CD4-positive, alpha-beta T cell (primary cell): Measurements from ENCODE around the gene TSHZ2. TPM values are rescaled to one million over a fixed set of nuclear protein-coding genes. Genes with fewer than 3 reads are reported as not detected.

ENCODE experiments used
- ATAC-seq: fragments of 200-7000 bp; cut with Tn5 transposase; one replicate; pipeline ENCODE4 v1.10.0; 2022; ENCODE audit warnings: mild to moderate bottlenecking; ENCODE audit not compliant: poor library complexity
- CTCF ChIA-PET: fragments of 350-600 bp; sonication (Branson Sonifier 250); formaldehyde crosslinking; loops from one replicate; lab custom pipeline; 2021; ENCODE audit warnings: antibody characterized with exemption, inconsistent platforms; lab: Charles Lee
- POLR2A ChIA-PET: fragments of 350-600 bp; sonication (Branson Sonifier 250); formaldehyde crosslinking; loops from one replicate; lab custom pipeline; 2021; ENCODE audit warnings: antibody characterized with exemption, inconsistent platforms; lab: Charles Lee
- DNase-seq, 14 experiments: peaks; one replicate each; pipeline ENCODE4 v3.0.0-alpha.2; 2013 to 2020; ENCODE audit warnings: mixed read lengths in 2 of 14
- H3K27ac ChIP-seq, 2 donors: one replicate each; pipeline versions ENCODE4 v1.5.1 to v1.7.0; 2013; ENCODE audit warnings: low read length in 2 of 2, low read depth in 1 of 2, mild to moderate bottlenecking in 1 of 2
- H3K27me3 ChIP-seq, 2 experiments: 1 replicate in 1 of 2; 2 replicates in 1 of 2; pipeline versions ENCODE4 v1.6.1 to v1.7.0; 2013; ENCODE audit warnings: low read length in 2 of 2, control low read depth in 1 of 2, mild to moderate bottlenecking in 1 of 2, moderate library complexity in 1 of 2; ENCODE audit not compliant: insufficient read depth in 2 of 2, control insufficient read depth in 1 of 2
- H3K36me3 ChIP-seq: one replicate; pipeline ENCODE4 v1.6.1; 2013; ENCODE audit warnings: low read length, control low read depth; ENCODE audit not compliant: insufficient read depth
- H3K4me1 ChIP-seq: one replicate; pipeline ENCODE4 v1.6.1; 2013; ENCODE audit warnings: low read length, control low read depth; ENCODE audit not compliant: insufficient read depth
- H3K4me3 ChIP-seq: one replicate; pipeline ENCODE4 v1.5.1; 2013; ENCODE audit warnings: mild to moderate bottlenecking, low read length, moderate library complexity
- H3K9me3 ChIP-seq, 2 experiments: 1 replicate in 1 of 2; 2 replicates in 1 of 2; pipeline versions ENCODE4 v1.6.1 to v1.7.0; 2013; ENCODE audit warnings: low read length in 2 of 2, mild to moderate bottlenecking in 2 of 2, control low read depth in 1 of 2, moderate library complexity in 1 of 2; ENCODE audit not compliant: control insufficient read depth in 1 of 2, insufficient read depth in 1 of 2
- H3K27ac Mint-ChIP-seq: one replicate; pipeline ENCODE4 v1.8.0; 2020; ENCODE audit warnings: mixed read lengths
- H3K27me3 Mint-ChIP-seq: one replicate; pipeline ENCODE4 v1.8.0; 2021; ENCODE audit warnings: mixed read lengths
- H3K36me3 Mint-ChIP-seq: one replicate; pipeline ENCODE4 v1.8.0; 2021; ENCODE audit warnings: low read depth, mixed read lengths
- H3K4me1 Mint-ChIP-seq: one replicate; pipeline ENCODE4 v1.8.0; 2021; ENCODE audit warnings: low read depth, mixed read lengths
- H3K4me3 Mint-ChIP-seq: one replicate; pipeline ENCODE4 v1.8.0; 2020; ENCODE audit warnings: mild to moderate bottlenecking, mixed read lengths
- H3K9me3 Mint-ChIP-seq: one replicate; pipeline ENCODE4 v1.8.0; 2020; ENCODE audit warnings: mixed read lengths
- intact Hi-C, 2 experiments: fragments of 100-400 bp; cut with DNase I in 1 of 2; cut with micrococcal nuclease in 1 of 2; formaldehyde crosslinking; loops; one replicate each; pipeline versions ENCODE4 v1.15.1 to v1.9.0; 2023 to 2025; cut with DNase I, micrococcal nuclease
- total RNA-seq, 174 experiments: library from RNA in 2 of 174; stranded (reverse) in 2 of 174; gene quantifications; one replicate each; pipeline ENCODE4 v1.2.3 and lab custom pipeline; 2021 to 2026
- TF ChIP-seq, protein P1 (sequence below): fragments of 200-600 bp; IDR thresholded peaks from one replicate; pipeline ENCODE4 v1.8.0; 2022; ENCODE audit warnings: antibody characterized with exemption, mild to moderate bottlenecking

The TSHZ2 gene
- total RNA-seq, 2 experiments from 2014 or later: 26.1 to 27.4 TPM

DNA sequence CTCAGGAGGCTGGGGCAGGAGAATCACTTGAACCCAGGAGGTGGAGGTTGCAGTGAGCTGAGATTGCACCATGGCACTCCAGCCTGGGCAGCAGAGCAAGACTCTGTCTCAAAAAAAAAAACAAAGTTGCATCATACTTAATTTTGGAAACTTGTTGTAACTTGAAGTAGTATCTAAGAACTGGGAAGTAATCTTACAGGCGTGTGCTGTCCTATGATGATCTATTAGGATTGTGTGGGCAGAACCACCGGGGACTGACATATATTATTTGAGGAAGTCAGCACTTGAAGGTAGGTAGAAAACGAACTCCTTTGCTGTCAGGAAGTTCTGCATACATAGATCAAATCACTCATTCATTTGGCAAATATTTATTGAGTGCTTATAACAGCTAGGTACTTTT is 433.0 kb downstream of the TSHZ2 start:
- no peak overlapping the region for H3K4me3 ChIP-seq
- H3K27ac ChIP-seq: no peak overlapping the region
- H3K27me3 ChIP-seq: no peaks in the 10 kb centered on the region
- TF ChIP-seq, protein P1, sequence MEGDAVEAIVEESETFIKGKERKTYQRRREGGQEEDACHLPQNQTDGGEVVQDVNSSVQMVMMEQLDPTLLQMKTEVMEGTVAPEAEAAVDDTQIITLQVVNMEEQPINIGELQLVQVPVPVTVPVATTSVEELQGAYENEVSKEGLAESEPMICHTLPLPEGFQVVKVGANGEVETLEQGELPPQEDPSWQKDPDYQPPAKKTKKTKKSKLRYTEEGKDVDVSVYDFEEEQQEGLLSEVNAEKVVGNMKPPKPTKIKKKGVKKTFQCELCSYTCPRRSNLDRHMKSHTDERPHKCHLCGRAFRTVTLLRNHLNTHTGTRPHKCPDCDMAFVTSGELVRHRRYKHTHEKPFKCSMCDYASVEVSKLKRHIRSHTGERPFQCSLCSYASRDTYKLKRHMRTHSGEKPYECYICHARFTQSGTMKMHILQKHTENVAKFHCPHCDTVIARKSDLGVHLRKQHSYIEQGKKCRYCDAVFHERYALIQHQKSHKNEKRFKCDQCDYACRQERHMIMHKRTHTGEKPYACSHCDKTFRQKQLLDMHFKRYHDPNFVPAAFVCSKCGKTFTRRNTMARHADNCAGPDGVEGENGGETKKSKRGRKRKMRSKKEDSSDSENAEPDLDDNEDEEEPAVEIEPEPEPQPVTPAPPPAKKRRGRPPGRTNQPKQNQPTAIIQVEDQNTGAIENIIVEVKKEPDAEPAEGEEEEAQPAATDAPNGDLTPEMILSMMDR: no peak
- Mint-ChIP-seq H3K4me3 (no peak overlapping the region), H3K27ac (no peak overlapping the region), H3K36me3 (no peaks in the 10 kb centered on the region), H3K9me3 (peaks cover 4% of the 10 kb centered on the region), H3K4me1 (peaks cover 53% of the 10 kb centered on the region), H3K27me3 (no peaks in the 10 kb centered on the region)
- CTCF ChIA-PET: no interaction called here
- H3K4me1 ChIP-seq: peaks cover 6% of the 10 kb centered on the region
- no peak for ATAC-seq
- DNase-seq: no peak
- POLR2A ChIA-PET: interaction anchor here (1.2 kb wide), 1 partner anchor 493 kb away, joined by 4 read pairs; no protein-coding TSS in a partner anchor
- H3K36me3 ChIP-seq: no peaks in the 10 kb centered on the region
- intact Hi-C loops: no loop called here
- peaks cover 0 to 3% of the 10 kb centered on the region in 2 experiments for H3K9me3 ChIP-seq

DNA sequence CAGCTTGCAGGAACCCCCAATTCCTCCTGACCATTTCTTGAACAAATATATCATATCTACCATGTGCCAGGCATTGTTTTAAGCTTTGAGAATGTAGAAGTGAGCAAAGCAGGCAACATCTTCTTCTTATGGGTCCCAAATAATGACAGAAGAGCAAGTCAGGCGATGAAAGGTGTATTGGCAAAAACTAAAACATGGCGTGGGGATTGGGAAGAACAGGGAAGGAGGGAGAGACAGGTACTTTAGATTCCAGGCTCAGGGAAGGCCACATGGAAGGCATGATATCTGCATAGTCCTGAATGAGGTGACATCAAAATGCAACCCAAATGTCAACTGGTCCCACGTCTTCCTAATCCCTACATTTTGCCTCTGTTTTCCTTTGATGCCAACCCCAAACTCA is 434.4 kb downstream of the TSHZ2 start:
- H3K27me3 ChIP-seq: no peaks in the 10 kb centered on the region
- H3K4me3 ChIP-seq: no peak overlapping the region
- peaks cover 6% of the 10 kb centered on the region for H3K4me1 ChIP-seq
- Mint-ChIP-seq H3K36me3 (no peaks in the 10 kb centered on the region), H3K4me1 (peaks cover 47% of the 10 kb centered on the region), H3K9me3 (peaks cover 2% of the 10 kb centered on the region), H3K27ac (no peak overlapping the region), H3K27me3 (no peaks in the 10 kb centered on the region), H3K4me3 (no peak overlapping the region)
- ChIA-PET CTCF (no interaction called here), POLR2A (interaction anchor here (1.2 kb wide), 1 partner anchor 491 kb away, joined by 4 read pairs; no protein-coding TSS in a partner anchor)
- H3K27ac ChIP-seq: no peak overlapping the region
- ATAC-seq (no peak), DNase-seq (no peak)
- no peaks in the 10 kb centered on the region for H3K36me3 ChIP-seq
- no peaks in the 10 kb centered on the region for H3K9me3 ChIP-seq
- intact Hi-C loops: no loop called here
- TF ChIP-seq, protein P1: no peak

DNA sequence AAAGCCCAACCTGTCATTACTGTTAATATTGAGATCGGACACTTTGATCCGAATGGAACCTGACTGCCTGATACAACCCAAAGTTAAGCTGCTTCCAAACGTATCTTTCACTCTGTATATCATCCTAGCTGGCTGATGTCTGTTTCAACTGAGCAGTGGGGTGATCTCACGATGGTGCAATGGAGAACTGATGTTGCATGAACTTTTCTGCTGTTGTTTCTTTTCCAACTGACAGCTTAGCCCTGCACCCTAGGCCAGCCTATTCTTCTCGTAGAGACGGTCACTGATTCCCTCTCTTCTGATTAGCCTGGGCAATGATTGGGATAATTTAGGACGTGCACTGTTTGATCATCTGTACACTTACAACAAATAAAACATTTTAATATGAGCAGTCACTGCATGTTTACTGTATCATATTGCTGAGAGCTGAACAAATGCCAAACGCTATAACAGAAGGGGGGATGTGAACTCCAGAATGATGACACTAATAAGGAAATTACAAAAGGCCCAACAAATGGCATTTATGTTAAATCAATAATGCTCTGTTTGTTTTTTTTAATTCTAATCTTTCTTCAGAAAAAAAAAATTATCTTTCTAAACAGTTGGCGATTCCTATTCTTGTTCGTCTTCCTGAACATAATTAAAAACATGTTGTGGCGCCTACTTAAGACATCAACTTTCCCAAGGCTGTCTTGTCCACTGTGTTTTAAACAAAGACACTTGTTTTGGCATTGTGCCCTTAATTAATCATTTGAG is 436.7 kb downstream of the TSHZ2 start:
- no peaks in the 10 kb centered on the region for H3K9me3 ChIP-seq
- no peak for ATAC-seq
- peaks cover 7% of the 10 kb centered on the region for H3K4me1 ChIP-seq
- POLR2A ChIA-PET: no interaction called here
- no peak overlapping the region for H3K27ac ChIP-seq
- H3K27me3 ChIP-seq: no peaks in the 10 kb centered on the region
- intact Hi-C loops: no loop called here
- no peaks in the 10 kb centered on the region for H3K9me3 Mint-ChIP-seq
- no peak overlapping the region for H3K4me3 ChIP-seq
- H3K4me1 Mint-ChIP-seq: peaks cover 35% of the 10 kb centered on the region
- no peaks in the 10 kb centered on the region for H3K36me3 ChIP-seq
- no peaks in the 10 kb centered on the region for H3K36me3 Mint-ChIP-seq
- CTCF ChIA-PET: no interaction called here
- H3K27ac Mint-ChIP-seq: no peak overlapping the region
- H3K27me3 Mint-ChIP-seq: no peaks in the 10 kb centered on the region
- H3K4me3 Mint-ChIP-seq: no peak overlapping the region
- TF ChIP-seq, protein P1: no peak
- no peak for DNase-seq
